Osteocyte (in vitro differentiated cells): ENCODE results near the gene PFKM. TPM values are rescaled to one million over a fixed set of nuclear protein-coding genes. Genes with fewer than 3 reads are reported as not detected.
A peak's percentile ranks its signal among the peaks of the same experiment; 100 is the strongest.
"Not testable (repeated sequence)": the region's sequence is repeated elsewhere in the genome, so short reads cannot be mapped to it uniquely, and the experiment has no call there.

Experiments used
- DNase-seq: peaks from one replicate; pipeline ENCODE4 v3.0.0; 2021; ENCODE audit warnings: mixed read lengths; ENCODE audit not compliant: unreplicated experiment; ENCODE audit errors: extremely low spot score
- H3K27ac Mint-ChIP-seq: one replicate; pipeline ENCODE4 v1.8.0; 2021; ENCODE audit warnings: mild to moderate bottlenecking, mixed read lengths; ENCODE audit not compliant: unreplicated experiment
- H3K27me3 Mint-ChIP-seq: one replicate; pipeline ENCODE4 v1.8.0; 2021; ENCODE audit warnings: mixed read lengths; ENCODE audit not compliant: unreplicated experiment
- H3K36me3 Mint-ChIP-seq: one replicate; pipeline ENCODE4 v1.8.0; 2021; ENCODE audit warnings: mixed read lengths; ENCODE audit not compliant: unreplicated experiment
- H3K4me1 Mint-ChIP-seq: one replicate; pipeline ENCODE4 v1.8.0; 2021; ENCODE audit warnings: mixed read lengths; ENCODE audit not compliant: unreplicated experiment
- H3K4me3 Mint-ChIP-seq: one replicate; pipeline ENCODE4 v1.8.0; 2021; ENCODE audit warnings: mild to moderate bottlenecking, moderate library complexity, mixed read lengths; ENCODE audit not compliant: unreplicated experiment
- H3K9me3 Mint-ChIP-seq: one replicate; pipeline ENCODE4 v1.8.0; 2021; ENCODE audit warnings: mixed read lengths; ENCODE audit not compliant: unreplicated experiment
- total RNA-seq: library from RNA; stranded (reverse); gene quantifications from 2 replicates; pipeline ENCODE4 v1.2.1, GENCODE V29; 2021
- TF ChIP-seq, protein P1 (sequence below): fragments of 200-600 bp; sonication (generic); IDR thresholded peaks from 2 replicates; pipeline ENCODE4 v1.5.0; 2021; ENCODE audit warnings: antibody characterized with exemption, mild to moderate bottlenecking, moderate library complexity

PFKM gene
- total RNA-seq, 1 donor from 2014 or later = 78.0 TPM

DNA sequence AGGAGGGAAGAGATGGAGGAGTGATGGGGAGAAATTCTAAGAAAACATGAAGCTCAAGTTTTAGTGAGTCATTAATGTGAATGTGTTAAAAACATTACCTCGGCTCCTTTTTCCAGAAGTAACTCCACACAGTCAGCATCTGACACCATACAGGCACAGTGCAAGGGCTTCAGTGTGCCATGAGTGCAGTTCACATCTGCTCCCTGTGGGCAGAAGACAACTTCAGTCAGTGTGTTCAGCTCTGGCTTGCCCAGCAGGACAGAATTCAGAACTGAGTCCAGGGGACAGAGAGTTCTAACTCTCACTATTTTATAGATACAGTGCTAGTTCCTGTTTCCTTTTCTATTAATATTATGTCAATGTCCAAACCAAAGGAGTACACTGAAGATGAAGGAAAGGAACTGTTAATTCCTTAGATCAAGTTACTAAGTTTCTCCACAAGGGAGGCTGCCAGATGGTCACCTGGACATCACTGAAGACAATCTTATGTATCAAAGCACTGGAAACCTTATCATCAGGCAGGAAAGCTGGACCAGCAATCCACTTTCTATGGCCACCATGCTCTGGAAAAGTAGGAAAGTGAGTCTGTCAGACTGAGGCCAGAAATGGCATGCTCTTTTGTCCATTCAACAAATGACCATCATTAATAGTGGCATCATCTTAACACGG, 32.1 kb downstream of the PFKM start:
- no peaks in the 10 kb centered on the region for H3K27me3 Mint-ChIP-seq
- no peak overlapping the region for H3K27ac Mint-ChIP-seq
- no peaks in the 10 kb centered on the region for H3K9me3 Mint-ChIP-seq
- H3K4me1 Mint-ChIP-seq = peaks cover 7% of the 10 kb centered on the region
- TF ChIP-seq, protein P1, sequence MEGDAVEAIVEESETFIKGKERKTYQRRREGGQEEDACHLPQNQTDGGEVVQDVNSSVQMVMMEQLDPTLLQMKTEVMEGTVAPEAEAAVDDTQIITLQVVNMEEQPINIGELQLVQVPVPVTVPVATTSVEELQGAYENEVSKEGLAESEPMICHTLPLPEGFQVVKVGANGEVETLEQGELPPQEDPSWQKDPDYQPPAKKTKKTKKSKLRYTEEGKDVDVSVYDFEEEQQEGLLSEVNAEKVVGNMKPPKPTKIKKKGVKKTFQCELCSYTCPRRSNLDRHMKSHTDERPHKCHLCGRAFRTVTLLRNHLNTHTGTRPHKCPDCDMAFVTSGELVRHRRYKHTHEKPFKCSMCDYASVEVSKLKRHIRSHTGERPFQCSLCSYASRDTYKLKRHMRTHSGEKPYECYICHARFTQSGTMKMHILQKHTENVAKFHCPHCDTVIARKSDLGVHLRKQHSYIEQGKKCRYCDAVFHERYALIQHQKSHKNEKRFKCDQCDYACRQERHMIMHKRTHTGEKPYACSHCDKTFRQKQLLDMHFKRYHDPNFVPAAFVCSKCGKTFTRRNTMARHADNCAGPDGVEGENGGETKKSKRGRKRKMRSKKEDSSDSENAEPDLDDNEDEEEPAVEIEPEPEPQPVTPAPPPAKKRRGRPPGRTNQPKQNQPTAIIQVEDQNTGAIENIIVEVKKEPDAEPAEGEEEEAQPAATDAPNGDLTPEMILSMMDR = no peak
- DNase-seq = no peak
- peaks cover 46% of the 10 kb centered on the region for H3K36me3 Mint-ChIP-seq
- no peak overlapping the region for H3K4me3 Mint-ChIP-seq

DNA sequence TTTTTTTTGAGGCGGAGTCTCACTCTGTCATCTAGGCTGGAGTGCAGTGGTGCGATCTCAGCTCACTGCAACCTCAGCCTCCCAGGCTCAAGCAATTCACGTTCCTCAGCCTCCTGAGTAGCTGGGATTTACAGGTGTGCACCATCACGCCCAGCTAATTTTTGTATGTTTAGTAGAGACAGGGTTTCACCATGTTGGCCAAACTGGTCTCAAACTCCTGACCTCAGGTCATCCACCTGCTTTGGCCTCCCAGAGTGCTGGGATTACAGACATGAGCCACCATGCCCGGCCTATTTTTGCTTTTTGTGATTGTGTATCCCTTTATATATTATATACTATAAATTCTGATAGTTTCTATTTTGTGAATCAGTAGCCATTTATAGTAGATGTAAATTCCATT, 36.6 kb downstream of the PFKM start:
- H3K27ac Mint-ChIP-seq, H3K27me3 Mint-ChIP-seq: not testable (repeated sequence)
- peak overlapping the region; percentile 93 for H3K4me3 Mint-ChIP-seq

DNA sequence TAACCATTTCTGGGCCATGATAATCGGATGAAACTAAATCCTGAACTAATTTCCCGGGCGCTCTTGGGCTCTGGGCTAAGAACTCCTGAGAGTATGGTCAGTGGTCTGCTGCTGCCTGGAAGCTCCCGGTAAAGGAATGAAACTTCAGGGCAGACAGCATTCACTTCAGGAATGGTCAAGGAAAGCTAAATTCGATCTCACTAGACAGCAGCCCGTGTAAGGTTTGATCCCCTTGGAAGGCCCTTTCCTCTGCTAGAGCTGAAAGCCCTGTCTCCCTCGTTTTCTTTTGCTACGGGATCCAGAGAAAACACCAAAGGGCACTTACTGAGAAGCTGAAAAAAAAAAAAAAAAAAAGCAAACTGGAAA, 37.5 kb downstream of the PFKM start:
- H3K4me1 Mint-ChIP-seq = peaks cover 16% of the 10 kb centered on the region
- H3K4me3 Mint-ChIP-seq = peak overlapping the region; percentile 93
- H3K27ac Mint-ChIP-seq = peak overlapping the region; percentile 84
- peaks cover 15% of the 10 kb centered on the region for H3K36me3 Mint-ChIP-seq
- no peaks in the 10 kb centered on the region for H3K9me3 Mint-ChIP-seq
- DNase-seq = no peak
- H3K27me3 Mint-ChIP-seq = peaks cover 14% of the 10 kb centered on the region
- TF ChIP-seq, protein P1 = no peak

More for the DNA sequence above, 36.6 kb downstream of the PFKM start:
- H3K9me3 Mint-ChIP-seq, DNase-seq: not testable (repeated sequence)
- H3K4me1 Mint-ChIP-seq = peaks cover 16% of the 10 kb centered on the region
- peaks cover 16% of the 10 kb centered on the region for H3K36me3 Mint-ChIP-seq

DNA sequence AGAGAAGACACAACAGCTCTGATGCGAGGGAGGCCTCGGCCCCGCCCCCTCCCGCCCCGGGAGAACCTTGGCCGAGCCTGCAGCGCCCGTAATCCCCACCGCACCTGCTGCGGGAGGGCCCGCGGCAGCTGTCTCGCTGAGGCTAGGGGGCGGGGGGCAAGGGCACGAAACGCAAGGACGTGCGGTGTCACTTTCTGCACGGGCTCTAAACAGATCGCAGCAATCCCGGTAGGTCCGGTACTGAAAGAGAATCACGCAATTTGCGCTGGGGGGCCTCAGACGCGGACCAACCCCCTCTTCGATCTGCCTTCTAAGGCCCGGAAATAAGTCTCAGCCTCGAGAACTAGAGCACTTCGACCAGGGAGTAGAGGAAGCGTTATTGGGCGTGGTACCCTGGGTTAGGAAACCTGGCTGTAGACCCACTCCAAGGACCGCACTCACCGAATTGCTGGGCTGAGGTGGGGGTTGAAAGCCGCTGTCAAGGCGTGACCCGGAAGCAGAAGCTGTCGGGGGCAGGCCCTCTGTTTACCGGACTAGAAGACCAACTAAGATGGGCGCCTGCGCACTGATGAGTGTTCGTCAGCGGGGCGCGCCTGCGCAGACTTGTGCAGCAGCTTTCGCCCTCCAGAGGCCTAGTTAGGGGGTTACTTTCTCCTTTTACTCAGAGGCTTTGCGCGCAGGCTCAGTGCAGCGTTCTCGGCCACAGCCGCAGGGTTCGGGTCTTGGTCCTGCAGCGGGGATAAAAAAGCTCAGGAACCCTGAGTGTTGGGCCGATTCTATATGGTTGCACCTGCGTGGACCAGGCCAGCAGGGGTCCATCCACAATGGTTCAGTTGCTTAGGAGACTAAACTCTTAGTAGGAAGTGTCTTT, 38.1 kb downstream of the PFKM start, which contains the start of gene ASB8:
Gene ASB8, minus strand, starts transcription at position 498 of the 871 bp plus-strand sequence. CDS start 4,019 bp downstream, outside the sequence.
- DNase-seq = peak; percentile 99
- no peaks in the 10 kb centered on the region for H3K9me3 Mint-ChIP-seq
- peaks cover 12% of the 10 kb centered on the region for H3K36me3 Mint-ChIP-seq
- H3K4me3 Mint-ChIP-seq = peak within 1 kb of the TSS; percentile 93
- peaks cover 16% of the 10 kb centered on the region for H3K4me1 Mint-ChIP-seq
- peaks cover 19% of the 10 kb centered on the region for H3K27me3 Mint-ChIP-seq
- H3K27ac Mint-ChIP-seq = peak within 1 kb of the TSS; percentile 84
- TF ChIP-seq, protein P1 = peak; percentile 51

DNA sequence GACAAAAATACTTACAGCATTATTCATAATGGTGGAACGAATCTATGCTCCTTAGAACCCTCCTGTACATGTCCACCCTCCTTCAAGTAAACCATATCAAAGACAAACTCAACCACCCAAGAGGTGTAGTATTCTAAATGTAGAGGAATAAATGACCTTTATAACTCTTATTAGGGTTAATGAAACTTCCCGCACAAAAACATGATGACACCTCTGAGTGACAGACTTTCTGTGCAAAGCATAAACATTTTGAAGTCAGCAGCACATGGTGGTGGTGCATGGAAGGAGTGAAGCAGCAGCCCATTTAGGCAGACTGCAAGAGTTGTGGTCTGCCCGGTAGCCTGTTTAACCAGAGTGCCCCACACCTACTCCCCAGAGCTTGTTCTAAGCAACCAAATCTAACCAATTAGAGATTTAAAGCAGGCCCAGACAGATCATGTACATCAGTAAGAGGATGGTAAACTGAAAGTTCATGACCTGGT, 38.8 kb downstream of the PFKM start:
- TF ChIP-seq, protein P1 = no peak
- Mint-ChIP-seq H3K27ac (peak overlapping the region; percentile 84), H3K4me3 (peak overlapping the region; percentile 93), H3K27me3 (peaks cover 23% of the 10 kb centered on the region), H3K9me3 (no peaks in the 10 kb centered on the region), H3K4me1 (peaks cover 16% of the 10 kb centered on the region), H3K36me3 (peaks cover 8% of the 10 kb centered on the region)
- DNase-seq = no peak
